Activated CD4-positive, alpha-beta memory T cell treated with anti-CD3 and anti-CD28 coated beads for 36 hours (primary cell): ENCODE measurements around the gene SHISA9. TPM values are rescaled to one million over a fixed set of nuclear protein-coding genes. Genes with fewer than 3 reads are reported as not detected.

ENCODE experiments used
- CTCF ChIA-PET: fragments of 350-600 bp; sonication (Branson Sonifier 250); formaldehyde crosslinking; loops from one replicate; lab custom pipeline; 2021; ENCODE audit warnings: antibody characterized with exemption, inconsistent platforms; lab: Charles Lee
- POLR2A ChIA-PET: fragments of 350-600 bp; sonication (Branson Sonifier 250); formaldehyde crosslinking; loops from one replicate; lab custom pipeline; 2021; ENCODE audit warnings: antibody characterized with exemption; lab: Charles Lee
- DNase-seq: peaks from one replicate; pipeline ENCODE4 v3.0.0-alpha.2; 2020
- H3K27ac Mint-ChIP-seq: one replicate; pipeline ENCODE4 v1.8.0; 2021; ENCODE audit warnings: mixed read lengths
- H3K27me3 Mint-ChIP-seq: one replicate; pipeline ENCODE4 v1.8.0; 2021; ENCODE audit warnings: mixed read lengths
- H3K36me3 Mint-ChIP-seq: one replicate; pipeline ENCODE4 v1.8.0; 2021; ENCODE audit warnings: mixed read lengths
- H3K4me1 Mint-ChIP-seq: one replicate; pipeline ENCODE4 v1.8.0; 2021; ENCODE audit warnings: low read depth, mixed read lengths
- H3K4me3 Mint-ChIP-seq: one replicate; pipeline ENCODE4 v1.8.0; 2021; ENCODE audit warnings: mild to moderate bottlenecking, mixed read lengths
- H3K9me3 Mint-ChIP-seq: one replicate; pipeline ENCODE4 v1.8.0; 2021; ENCODE audit warnings: mixed read lengths
- intact Hi-C: fragments of 100-400 bp; cut with micrococcal nuclease; formaldehyde crosslinking; loops from one replicate; pipeline ENCODE4 v1.15.1; 2023
- total RNA-seq, 2 experiments: library from RNA; stranded (reverse); gene quantifications; one replicate each; pipeline ENCODE4 v1.2.3, GENCODE V29; 2021

Gene SHISA9
- total RNA-seq, 2 experiments from 2014 or later, result 0.05 TPM; not detected in 1

GRCh38 chr16:13238182-13238581 is 336.8 kb downstream of the SHISA9 start:
- ChIA-PET CTCF (interaction anchor here (0.6 kb wide), 1 partner anchor 16 kb away, joined by 3 read pairs; no protein-coding TSS in a partner anchor), POLR2A (no interaction called here)
- no peaks in the 10 kb centered on the region for H3K27me3 Mint-ChIP-seq
- no peaks in the 10 kb centered on the region for H3K36me3 Mint-ChIP-seq
- no peak for DNase-seq
- intact Hi-C loops, result no loop called here
- peaks cover 17% of the 10 kb centered on the region for H3K9me3 Mint-ChIP-seq
- no peaks in the 10 kb centered on the region for H3K4me1 Mint-ChIP-seq
- H3K27ac Mint-ChIP-seq, result no peak overlapping the region
- no peak overlapping the region for H3K4me3 Mint-ChIP-seq

GRCh38 chr16:13242201-13242600 is 340.8 kb downstream of the SHISA9 start:
- intact Hi-C loops, result no loop called here
- no peak for DNase-seq
- no peak overlapping the region for H3K4me3 Mint-ChIP-seq
- no peaks in the 10 kb centered on the region for H3K36me3 Mint-ChIP-seq
- H3K9me3 Mint-ChIP-seq, result peaks cover 10% of the 10 kb centered on the region
- H3K4me1 Mint-ChIP-seq, result no peaks in the 10 kb centered on the region
- H3K27me3 Mint-ChIP-seq, result no peaks in the 10 kb centered on the region
- POLR2A ChIA-PET, result no interaction called here
- CTCF ChIA-PET, result no interaction called here
- no peak overlapping the region for H3K27ac Mint-ChIP-seq

- CTCF ChIA-PET, result no interaction called here
- no peak for DNase-seq
- Mint-ChIP-seq H3K4me3 (no peak overlapping the region), H3K27me3 (no peaks in the 10 kb centered on the region), H3K9me3 (peaks cover 6% of the 10 kb centered on the region), H3K27ac (no peak overlapping the region), H3K4me1 (no peaks in the 10 kb centered on the region), H3K36me3 (no peaks in the 10 kb centered on the region)
- intact Hi-C loops, result no loop called here
- POLR2A ChIA-PET, result no interaction called here
Observed at GRCh38 chr16:13244770-13245169, 343.4 kb downstream of the SHISA9 start.

- Mint-ChIP-seq H3K36me3 (no peaks in the 10 kb centered on the region), H3K9me3 (peaks cover under 1% of the 10 kb centered on the region), H3K27me3 (no peaks in the 10 kb centered on the region), H3K27ac (no peak overlapping the region), H3K4me3 (no peak overlapping the region), H3K4me1 (no peaks in the 10 kb centered on the region)
- ChIA-PET CTCF (interaction anchor here (0.6 kb wide), 2 partner anchors 183 to 348 kb away, joined by 3 read pairs; no protein-coding TSS in a partner anchor), POLR2A (interaction anchor here (0.7 kb wide), 1 partner anchor 954 kb away, joined by 3 read pairs; no protein-coding TSS in a partner anchor)
- intact Hi-C loops, result no loop called here
- no peak for DNase-seq
Observed at GRCh38 chr16:13245713-13246377, 344.4 kb downstream of the SHISA9 start.

- DNase-seq, result no peak
- Mint-ChIP-seq H3K4me1 (no peaks in the 10 kb centered on the region), H3K36me3 (no peaks in the 10 kb centered on the region), H3K4me3 (no peak overlapping the region), H3K9me3 (peaks cover 11% of the 10 kb centered on the region), H3K27me3 (no peaks in the 10 kb centered on the region), H3K27ac (no peak overlapping the region)
- CTCF ChIA-PET, result no interaction called here
- POLR2A ChIA-PET, result no interaction called here
- intact Hi-C loops, result no loop called here
Observed at GRCh38 chr16:13254998-13255614, 353.7 kb downstream of the SHISA9 start.

- ChIA-PET POLR2A (no interaction called here), CTCF (no interaction called here)
- Mint-ChIP-seq H3K27me3 (no peaks in the 10 kb centered on the region), H3K9me3 (peaks cover 20% of the 10 kb centered on the region), H3K4me3 (no peak overlapping the region), H3K4me1 (no peaks in the 10 kb centered on the region), H3K27ac (no peak overlapping the region), H3K36me3 (no peaks in the 10 kb centered on the region)
- DNase-seq, result no peak
- intact Hi-C loops, result no loop called here
Observed at GRCh38 chr16:13262270-13263090, 361.1 kb downstream of the SHISA9 start.

GRCh38 chr16:13264749-13265552 is 363.6 kb downstream of the SHISA9 start:
- Mint-ChIP-seq H3K27me3 (no peaks in the 10 kb centered on the region), H3K36me3 (no peaks in the 10 kb centered on the region), H3K4me3 (no peak overlapping the region), H3K9me3 (peaks cover 12% of the 10 kb centered on the region), H3K4me1 (no peaks in the 10 kb centered on the region), H3K27ac (no peak overlapping the region)
- ChIA-PET POLR2A (no interaction called here), CTCF (no interaction called here)
- no peak for DNase-seq
- intact Hi-C loops, result no loop called here

GRCh38 chr16:13269359-13269758 is 368.0 kb downstream of the SHISA9 start:
- DNase-seq, result no peak
- Mint-ChIP-seq H3K36me3 (no peaks in the 10 kb centered on the region), H3K4me1 (no peaks in the 10 kb centered on the region), H3K27ac (no peak overlapping the region), H3K4me3 (no peak overlapping the region), H3K27me3 (no peaks in the 10 kb centered on the region), H3K9me3 (no peaks in the 10 kb centered on the region)
- ChIA-PET POLR2A (no interaction called here), CTCF (no interaction called here)
- intact Hi-C loops, result no loop called here

- CTCF ChIA-PET, result no interaction called here
Observed at GRCh38 chr16:13269905-13270528, 368.6 kb downstream of the SHISA9 start.

GRCh38 chr16:13270602-13271001 is 369.2 kb downstream of the SHISA9 start:
- ChIA-PET POLR2A (no interaction called here), CTCF (no interaction called here)
- Mint-ChIP-seq H3K36me3 (no peaks in the 10 kb centered on the region), H3K4me3 (no peak overlapping the region), H3K9me3 (no peaks in the 10 kb centered on the region), H3K4me1 (no peaks in the 10 kb centered on the region), H3K27ac (no peak overlapping the region), H3K27me3 (no peaks in the 10 kb centered on the region)
- intact Hi-C loops, result no loop called here
- DNase-seq, result no peak

More at GRCh38 chr16:13269905-13270528, 368.6 kb downstream of the SHISA9 start:
- H3K4me3 Mint-ChIP-seq, result no peak overlapping the region
- no peaks in the 10 kb centered on the region for H3K9me3 Mint-ChIP-seq
- no peaks in the 10 kb centered on the region for H3K27me3 Mint-ChIP-seq
- POLR2A ChIA-PET, result no interaction called here
- no peak overlapping the region for H3K27ac Mint-ChIP-seq
- no peaks in the 10 kb centered on the region for H3K36me3 Mint-ChIP-seq
- intact Hi-C loops, result no loop called here
- H3K4me1 Mint-ChIP-seq, result no peaks in the 10 kb centered on the region
- DNase-seq, result no peak

GRCh38 chr16:13289515-13289914 is 388.1 kb downstream of the SHISA9 start:
- ChIA-PET CTCF (no interaction called here), POLR2A (no interaction called here)
- Mint-ChIP-seq H3K9me3 (no peaks in the 10 kb centered on the region), H3K4me3 (no peak overlapping the region), H3K36me3 (no peaks in the 10 kb centered on the region), H3K27me3 (no peaks in the 10 kb centered on the region), H3K4me1 (no peaks in the 10 kb centered on the region), H3K27ac (no peak overlapping the region)
- intact Hi-C loops, result no loop called here
- no peak for DNase-seq
